HG03108 (cell line): ENCODE measurements around the gene ALAS1.

Experiments used
- ATAC-seq: cut with Tn5 transposase; IDR thresholded peaks from one replicate; pipeline ENCODE4 v1.9.1; 2021; ENCODE audit warnings: moderate library complexity; ENCODE audit not compliant: unreplicated experiment

Gene ALAS1

GRCh38 chr3:52198643-52199608 lies 966 bp downstream of the ALAS1 start:
- ATAC-seq = no peak

- ATAC-seq = no peak
Measured at GRCh38 chr3:52200981-52201679, 3.2 kb downstream of the ALAS1 start.

- no peak for ATAC-seq
Measured at GRCh38 chr3:52202384-52203077, 4.6 kb downstream of the ALAS1 start.

GRCh38 chr3:52203701-52204100 lies 5.7 kb downstream of the ALAS1 start:
- no peak for ATAC-seq

- ATAC-seq = no peak
Measured at GRCh38 chr3:52204337-52205073, 6.5 kb downstream of the ALAS1 start.

- no peak for ATAC-seq
Measured at GRCh38 chr3:52205727-52206372, 7.9 kb downstream of the ALAS1 start.

GRCh38 chr3:52208556-52208955 lies 10.6 kb downstream of the ALAS1 start:
- ATAC-seq = no peak

GRCh38 chr3:52210037-52210436 lies 12.1 kb downstream of the ALAS1 start:
- no peak for ATAC-seq

GRCh38 chr3:52210550-52211046 lies 12.6 kb downstream of the ALAS1 start:
- ATAC-seq = no peak

- no peak for ATAC-seq
Measured at GRCh38 chr3:52211268-52211891, 13.4 kb downstream of the ALAS1 start.

- no peak for ATAC-seq
Measured at GRCh38 chr3:52213005-52213404, 15.0 kb downstream of the ALAS1 start.

GRCh38 chr3:52213901-52214300 lies 15.9 kb downstream of the ALAS1 start:
- no peak for ATAC-seq

GRCh38 chr3:52215351-52215750 lies 17.4 kb downstream of the ALAS1 start:
- ATAC-seq = no peak

- no peak for ATAC-seq
Measured at GRCh38 chr3:52216585-52217408, 18.8 kb downstream of the ALAS1 start.

GRCh38 chr3:52217409-52217805 lies 19.4 kb downstream of the ALAS1 start:
- ATAC-seq = no peak

- ATAC-seq = no peak
Measured at GRCh38 chr3:52218026-52218425, 20.1 kb downstream of the ALAS1 start.

- no peak for ATAC-seq
Measured at GRCh38 chr3:52218454-52218853, 20.5 kb downstream of the ALAS1 start.

GRCh38 chr3:52218937-52219650 lies 21.1 kb downstream of the ALAS1 start:
- no peak for ATAC-seq
